Peyer's patch (tissue), 4 donors: ENCODE data around the gene GRID2.

Source experiments
- CTCF ChIP-seq, 6 experiments: fragments of 450-650 bp in 4 of 6; fragments of 200-600 bp in 2 of 6; sonication (generic) in 1 of 6; IDR thresholded peaks; one replicate each; pipeline ENCODE4 v1.5.1; 2017 to 2019; ENCODE audit warnings: antibody characterized with exemption in 6 of 6, mild to moderate bottlenecking in 3 of 6, moderate library complexity in 1 of 6
- POLR2A ChIP-seq, 2 donors: fragments of 450-650 bp; IDR thresholded peaks; one replicate each; pipeline ENCODE4 v1.5.1; 2017; ENCODE audit warnings: antibody characterized with exemption in 2 of 2, mild to moderate bottlenecking in 2 of 2, moderate library complexity in 2 of 2

DNA sequence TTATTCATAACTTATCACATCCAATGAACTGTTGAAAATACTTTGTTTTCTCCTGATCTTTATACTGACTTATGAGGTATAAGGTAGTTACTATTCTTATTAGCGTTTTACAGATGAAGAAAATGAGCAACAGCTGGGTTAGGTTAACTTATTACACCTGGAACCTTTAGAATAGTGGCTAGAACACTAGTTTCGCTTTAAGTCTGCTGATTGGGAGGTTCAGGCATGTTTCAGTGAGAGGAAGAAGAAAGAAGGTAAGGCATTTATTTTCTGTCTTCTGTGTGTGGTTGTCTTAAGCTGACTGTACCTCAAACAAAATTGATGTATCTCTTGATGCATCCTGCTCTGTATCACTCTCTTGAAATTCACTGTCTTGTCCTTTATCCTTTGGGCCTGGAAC is 302.5 kb downstream of the GRID2 start:
- no peak for TF ChIP-seq POLR2A (IDR thresholded peaks at IDR 0.05)
- no peak for TF ChIP-seq CTCF (IDR thresholded peaks at IDR 0.05)
